ENCODE measurements around the gene LMX1A.

GRCh38 chr1:165162671-165163241, 193.8 kb downstream of the LMX1A start:
- TF ChIP-seq CTCF (conservative IDR thresholded peaks at IDR 0.05), result no peak
- peak; percentile 46; the same call in 1 of the 2 replicates for TF ChIP-seq ZFX (IDR thresholded peaks at IDR 0.05)
